Astrocyte (in vitro differentiated cells and primary cell): ENCODE data around the gene METTL22.

Source experiments
- CTCF ChIP-seq: IDR thresholded peaks from 2 replicates; pipeline ENCODE4 v1.5.1; 2011; ENCODE audit warnings: low read depth, mild to moderate bottlenecking, inconsistent platforms, low read length, moderate library complexity; ENCODE audit not compliant: insufficient read depth
- EZH2 ChIP-seq: IDR thresholded peaks from 2 replicates; pipeline ENCODE4 v1.6.1; 2012; ENCODE audit warnings: mild to moderate bottlenecking, low read length, inconsistent platforms; ENCODE audit not compliant: insufficient read depth

- TF ChIP-seq CTCF (no peak), EZH2 (no peak)
Measured at GRCh38 chr16:8694795-8695728, 73.6 kb downstream of the METTL22 start.
